ENCODE measurements around the gene FNBP1. TPM values are rescaled to one million over a fixed set of nuclear protein-coding genes. Genes with fewer than 3 reads are reported as not detected.

FNBP1 gene
- polyA plus RNA-seq, 1 of the 3 experiments (the other 2 are of a cell fraction): 11.0 TPM

- no peak overlapping the region; a peak in 1 of 4 replicates for H3K27ac ChIP-seq (ENCODE audit: low read depth in 2 of 2, low read length in 1 of 2)
- no peaks in the 10 kb centered on the region for H4K20me1 ChIP-seq (ENCODE audit: insufficient read depth)
- TF ChIP-seq FOXM1 (IDR thresholded peaks at IDR 0.05; ENCODE audit: low read depth) (no peak), MEF2A (IDR thresholded peaks at IDR 0.05; ENCODE audit: borderline replicate concordance, low read depth) (no peak), CTCF (IDR thresholded peaks at IDR 0.05) (no peak), POLR2AphosphoS5 (IDR thresholded peaks at IDR 0.05; ENCODE audit: low read depth, low read length) (no peak), RCOR1 (IDR thresholded peaks at IDR 0.05; ENCODE audit: low read length) (no peak), NRF1 (IDR thresholded peaks at IDR 0.05; ENCODE audit: low read depth, low read length) (no peak), YY1 (IDR thresholded peaks at IDR 0.05; ENCODE audit: low read depth) (no peak), FOSL2 (IDR thresholded peaks at IDR 0.05; ENCODE audit: borderline replicate concordance, low read depth) (no peak), GATA2 (CRISPR knock-in tag; IDR thresholded peaks at IDR 0.05) (no peak), JUND (IDR thresholded peaks at IDR 0.05) (no peak), SMC3 (IDR thresholded peaks at IDR 0.05; ENCODE audit: low read depth, low read length) (no peak)
- WGBS (ENCODE audit: low lambda C conversion rate): 94% methylated on average over 1 of the region's 4 CpGs
- CTCF ChIA-PET: interaction anchor here (0.7 to 1.3 kb wide), 4 partner anchors 27 to 394 kb away, joined by 3 to 4 read pairs (median 3); no protein-coding TSS in a partner anchor
- no peak overlapping the region for H3K4me3 ChIP-seq (ENCODE audit: low read depth in 2 of 2, low read length in 1 of 2)
- peaks cover 9% of the 10 kb centered on the region for H3F3A ChIP-seq (replicated peaks; ENCODE audit: insufficient read depth)
- peaks cover 0 to 33% of the 10 kb centered on the region in 2 experiments; a peak in 2 of 4 replicates for H3K4me1 ChIP-seq (ENCODE audit: control insufficient read depth in 1 of 2, insufficient read depth in 2 of 2, low read depth in 1 of 2, low read length in 1 of 2)
- no peak overlapping the region for H2AFZ ChIP-seq (ENCODE audit: low read depth)
- H3K4me2 ChIP-seq: no peak overlapping the region
- no peaks in the 10 kb centered on the region for H3K79me2 ChIP-seq (ENCODE audit: insufficient read depth)
- H3K27me3 ChIP-seq (ENCODE audit: insufficient read depth): no peaks in the 10 kb centered on the region
- DNase-seq: no peak
- H3K9ac ChIP-seq: no peak overlapping the region
- H3K9me3 ChIP-seq: no peaks in the 10 kb centered on the region
- peaks cover 0 to 30% of the 10 kb centered on the region in 2 experiments for H3K36me3 ChIP-seq (replicated peaks in 1 of 2; ENCODE audit: control insufficient read depth in 1 of 2, insufficient read depth in 2 of 2, low read length in 1 of 2)
- H3K9me2 ChIP-seq: no peaks in the 10 kb centered on the region
- POLR2A ChIA-PET: interaction anchor here (0.6 kb wide), 1 partner anchor 14 kb away, joined by 3 read pairs; no protein-coding TSS in a partner anchor
These were observed 194.1 kb downstream of the FNBP1 start for GRCh38 chr9:129848712-129849441.

GRCh38 chr9:129845373-129845772 lies 197.6 kb downstream of the FNBP1 start:
- Histone ChIP-seq H3K9ac (no peak overlapping the region), H3F3A (replicated peaks; ENCODE audit: insufficient read depth) (peaks cover 6% of the 10 kb centered on the region), H3K4me2 (no peak overlapping the region), H3K4me1 (ENCODE audit: control insufficient read depth in 1 of 2, insufficient read depth in 2 of 2, low read depth in 1 of 2, low read length in 1 of 2) (peaks cover 0 to 20% of the 10 kb centered on the region in 2 experiments; a peak in 1 of 4 replicates), H3K79me2 (ENCODE audit: insufficient read depth) (no peaks in the 10 kb centered on the region; the same call in none of the 2 replicates), H3K9me3 (no peaks in the 10 kb centered on the region), H3K4me3 (ENCODE audit: low read depth in 2 of 2, low read length in 1 of 2) (no peak overlapping the region), H4K20me1 (ENCODE audit: insufficient read depth) (no peaks in the 10 kb centered on the region), H3K9me2 (no peaks in the 10 kb centered on the region), H3K27ac (ENCODE audit: low read depth in 2 of 2, low read length in 1 of 2) (no peak overlapping the region), H3K27me3 (ENCODE audit: insufficient read depth) (no peaks in the 10 kb centered on the region), H3K36me3 (replicated peaks in 1 of 2; ENCODE audit: control insufficient read depth in 1 of 2, insufficient read depth in 2 of 2, low read length in 1 of 2) (peaks cover 0 to 3% of the 10 kb centered on the region in 2 experiments), H2AFZ (ENCODE audit: low read depth) (no peak overlapping the region)
- POLR2A ChIA-PET: no interaction called here
- CTCF ChIA-PET: interaction anchor here (0.6 to 3.4 kb wide), 3 partner anchors 203 to 391 kb away, joined by 3 to 10 read pairs (median 3); no protein-coding TSS in a partner anchor
- DNase-seq: no peak
- WGBS (ENCODE audit: low lambda C conversion rate): 40% methylated on average over 2 of the region's 2 CpGs
- TF ChIP-seq CTCF (IDR thresholded peaks at IDR 0.05): no peak
- TF ChIP-seq RXRA (IDR thresholded peaks at IDR 0.05; ENCODE audit: borderline replicate concordance, low read depth): no peak
- no peak for TF ChIP-seq USF1 (IDR thresholded peaks at IDR 0.05; ENCODE audit: borderline replicate concordance, low read depth)
- no peak for TF ChIP-seq NRF1 (IDR thresholded peaks at IDR 0.05; ENCODE audit: low read depth, low read length)
- TF ChIP-seq IRF3 (IDR thresholded peaks at IDR 0.05; ENCODE audit: low read depth, low read length): no peak
- no peak for TF ChIP-seq MAX (IDR thresholded peaks at IDR 0.05; ENCODE audit: low read depth)
- TF ChIP-seq CHD2 (IDR thresholded peaks at IDR 0.05; ENCODE audit: low read length, partially characterized antibody): no peak
- no peak for TF ChIP-seq ELF1 (IDR thresholded peaks at IDR 0.05)
- no peak for TF ChIP-seq NFIC (IDR thresholded peaks at IDR 0.05; ENCODE audit: borderline replicate concordance)
